Stimulated activated naive B cell treated with anti-CD40 and anti-IgM and Interleukin-4, amounts not matched to agents 10 μg/mL and 1 μg/mL and 100 μg/mL, for 72 hours (primary cell): ENCODE data around the gene ITPK1.
A peak's percentile ranks its signal among the peaks of the same experiment; 100 is the strongest.

Source experiments
- ATAC-seq, 2 donors: fragments of 150-1000 bp; cut with Tn5 transposase; replicated peaks; 2 replicates each; pipeline ENCODE4 v1.10.0; 2021; ENCODE audit warnings: moderate library complexity in 1 of 2
- DNase-seq: peaks from one replicate; pipeline ENCODE4 v3.0.0; 2021
- H3K27ac Mint-ChIP-seq: one replicate; pipeline ENCODE4 v1.8.0; 2022; ENCODE audit warnings: mild to moderate bottlenecking, mixed read lengths
- H3K27me3 Mint-ChIP-seq, 2 donors: one replicate each; pipeline ENCODE4 v1.8.0; 2022; ENCODE audit warnings: mixed read lengths in 2 of 2
- H3K36me3 Mint-ChIP-seq, 2 donors: one replicate each; pipeline ENCODE4 v1.8.0; 2022; ENCODE audit warnings: mixed read lengths in 2 of 2, mild to moderate bottlenecking in 1 of 2
- H3K4me1 Mint-ChIP-seq, 2 donors: one replicate each; pipeline ENCODE4 v1.8.0; 2022; ENCODE audit warnings: mixed read lengths in 2 of 2, mild to moderate bottlenecking in 1 of 2
- H3K4me3 Mint-ChIP-seq, 2 donors: one replicate each; pipeline ENCODE4 v1.8.0; 2022; ENCODE audit warnings: mild to moderate bottlenecking in 2 of 2, mixed read lengths in 2 of 2, moderate library complexity in 1 of 2
- H3K9me3 Mint-ChIP-seq, 2 donors: one replicate each; pipeline ENCODE4 v1.8.0; 2022; ENCODE audit warnings: mixed read lengths in 2 of 2, mild to moderate bottlenecking in 1 of 2

Gene ITPK1

GRCh38 chr14:93090826-93091555, 24.7 kb downstream of the ITPK1 start:
- Mint-ChIP-seq H3K27me3 (no peaks in the 10 kb centered on the region), H3K4me1 (peaks cover 24 to 59% of the 10 kb centered on the region in 2 donors), H3K27ac (no peak overlapping the region), H3K36me3 (peaks cover 12 to 22% of the 10 kb centered on the region in 2 donors), H3K9me3 (no peaks in the 10 kb centered on the region), H3K4me3 (no peak overlapping the region)
- no peak for DNase-seq
- no peak for ATAC-seq

GRCh38 chr14:93089521-93090269, 26.0 kb downstream of the ITPK1 start:
- Mint-ChIP-seq H3K9me3 (no peaks in the 10 kb centered on the region), H3K36me3 (peaks cover 9 to 17% of the 10 kb centered on the region in 2 donors), H3K27me3 (no peaks in the 10 kb centered on the region), H3K4me3 (no peak overlapping the region), H3K4me1 (peaks cover 24 to 63% of the 10 kb centered on the region in 2 donors), H3K27ac (no peak overlapping the region)
- DNase-seq = no peak
- no peak for ATAC-seq

GRCh38 chr14:93086441-93087055, 29.2 kb downstream of the ITPK1 start:
- peak; percentile 75 to 79 for ATAC-seq

GRCh38 chr14:93085911-93086310, 29.8 kb downstream of the ITPK1 start:
- H3K4me3 Mint-ChIP-seq = no peak overlapping the region
- no peak for DNase-seq
- H3K9me3 Mint-ChIP-seq = no peaks in the 10 kb centered on the region
- peaks cover 45 to 72% of the 10 kb centered on the region in 2 donors for H3K4me1 Mint-ChIP-seq
- ATAC-seq = no peak
- no peak overlapping the region for H3K27ac Mint-ChIP-seq
- peaks cover 13 to 34% of the 10 kb centered on the region in 2 donors for H3K36me3 Mint-ChIP-seq
- H3K27me3 Mint-ChIP-seq = no peaks in the 10 kb centered on the region

More at GRCh38 chr14:93086441-93087055, 29.2 kb downstream of the ITPK1 start:
- DNase-seq = no peak
- H3K4me3 Mint-ChIP-seq = peak overlapping the region in 1 of 2 donors; percentile 14
- H3K9me3 Mint-ChIP-seq = no peaks in the 10 kb centered on the region
- peak overlapping the region; percentile 42 for H3K27ac Mint-ChIP-seq
- no peaks in the 10 kb centered on the region for H3K27me3 Mint-ChIP-seq
- peaks cover 13 to 31% of the 10 kb centered on the region in 2 donors for H3K36me3 Mint-ChIP-seq
- peaks cover 42 to 74% of the 10 kb centered on the region in 2 donors for H3K4me1 Mint-ChIP-seq

- Mint-ChIP-seq H3K27ac (peak overlapping the region; percentile 62), H3K27me3 (no peaks in the 10 kb centered on the region), H3K4me1 (peaks cover 43 to 67% of the 10 kb centered on the region in 2 donors), H3K9me3 (no peaks in the 10 kb centered on the region), H3K4me3 (no peak overlapping the region), H3K36me3 (peaks cover 13 to 33% of the 10 kb centered on the region in 2 donors)
- no peak for DNase-seq
- no peak for ATAC-seq
Observed at GRCh38 chr14:93084866-93085857, 30.6 kb downstream of the ITPK1 start.

GRCh38 chr14:93084402-93084801, 31.3 kb downstream of the ITPK1 start:
- Mint-ChIP-seq H3K27ac (no peak overlapping the region), H3K4me1 (peaks cover 43 to 64% of the 10 kb centered on the region in 2 donors), H3K27me3 (no peaks in the 10 kb centered on the region), H3K36me3 (peaks cover 14 to 36% of the 10 kb centered on the region in 2 donors), H3K4me3 (no peak overlapping the region), H3K9me3 (no peaks in the 10 kb centered on the region)
- ATAC-seq = no peak
- DNase-seq = no peak

GRCh38 chr14:93083917-93084316, 31.8 kb downstream of the ITPK1 start:
- peak overlapping the region; percentile 47 for H3K27ac Mint-ChIP-seq
- peaks cover 14 to 41% of the 10 kb centered on the region in 2 donors for H3K36me3 Mint-ChIP-seq
- H3K9me3 Mint-ChIP-seq = no peaks in the 10 kb centered on the region
- peaks cover 46 to 65% of the 10 kb centered on the region in 2 donors for H3K4me1 Mint-ChIP-seq
- H3K27me3 Mint-ChIP-seq = no peaks in the 10 kb centered on the region
- DNase-seq (no peak), ATAC-seq (no peak)
- H3K4me3 Mint-ChIP-seq = no peak overlapping the region

GRCh38 chr14:93082576-93083001, 33.1 kb downstream of the ITPK1 start:
- no peak overlapping the region for H3K27ac Mint-ChIP-seq
- DNase-seq (no peak), ATAC-seq (no peak)
- no peaks in the 10 kb centered on the region for H3K27me3 Mint-ChIP-seq
- H3K36me3 Mint-ChIP-seq = peaks cover 14 to 40% of the 10 kb centered on the region in 2 donors
- no peak overlapping the region for H3K4me3 Mint-ChIP-seq
- H3K4me1 Mint-ChIP-seq = peaks cover 47 to 65% of the 10 kb centered on the region in 2 donors
- H3K9me3 Mint-ChIP-seq = no peaks in the 10 kb centered on the region

GRCh38 chr14:93081876-93082570, 33.7 kb downstream of the ITPK1 start:
- ATAC-seq (peak in 1 of 2 donors; percentile 22), DNase-seq (no peak)
- Mint-ChIP-seq H3K4me3 (no peak overlapping the region), H3K4me1 (peaks cover 46 to 63% of the 10 kb centered on the region in 2 donors), H3K27me3 (no peaks in the 10 kb centered on the region), H3K9me3 (no peaks in the 10 kb centered on the region), H3K36me3 (peaks cover 14 to 41% of the 10 kb centered on the region in 2 donors), H3K27ac (peak overlapping the region; percentile 57)

GRCh38 chr14:93079865-93080403, 35.8 kb downstream of the ITPK1 start:
- DNase-seq (no peak), ATAC-seq (no peak)
- peaks cover 18 to 43% of the 10 kb centered on the region in 2 donors for H3K36me3 Mint-ChIP-seq
- no peaks in the 10 kb centered on the region for H3K27me3 Mint-ChIP-seq
- H3K9me3 Mint-ChIP-seq = no peaks in the 10 kb centered on the region
- no peak overlapping the region for H3K4me3 Mint-ChIP-seq
- H3K4me1 Mint-ChIP-seq = peaks cover 48 to 65% of the 10 kb centered on the region in 2 donors
- no peak overlapping the region for H3K27ac Mint-ChIP-seq

- Mint-ChIP-seq H3K4me3 (no peak overlapping the region), H3K27me3 (no peaks in the 10 kb centered on the region), H3K27ac (no peak overlapping the region), H3K36me3 (peaks cover 18 to 38% of the 10 kb centered on the region in 2 donors), H3K4me1 (peaks cover 53 to 71% of the 10 kb centered on the region in 2 donors), H3K9me3 (no peaks in the 10 kb centered on the region)
- DNase-seq (no peak), ATAC-seq (no peak)
Observed at GRCh38 chr14:93079321-93079720, 36.4 kb downstream of the ITPK1 start.

- Mint-ChIP-seq H3K4me1 (peaks cover 55 to 75% of the 10 kb centered on the region in 2 donors), H3K9me3 (no peaks in the 10 kb centered on the region), H3K4me3 (no peak overlapping the region), H3K27ac (no peak overlapping the region), H3K36me3 (peaks cover 18 to 33% of the 10 kb centered on the region in 2 donors), H3K27me3 (no peaks in the 10 kb centered on the region)
- ATAC-seq = no peak
- DNase-seq = no peak
Observed at GRCh38 chr14:93078870-93079269, 36.9 kb downstream of the ITPK1 start.

- no peak overlapping the region for H3K4me3 Mint-ChIP-seq
- H3K36me3 Mint-ChIP-seq = peaks cover 14 to 24% of the 10 kb centered on the region in 2 donors
- no peak for ATAC-seq
- H3K9me3 Mint-ChIP-seq = no peaks in the 10 kb centered on the region
- no peaks in the 10 kb centered on the region for H3K27me3 Mint-ChIP-seq
- H3K4me1 Mint-ChIP-seq = peaks cover 54 to 69% of the 10 kb centered on the region in 2 donors
- no peak for DNase-seq
- peak overlapping the region; percentile 48 for H3K27ac Mint-ChIP-seq
Observed at GRCh38 chr14:93076755-93077154, 39.0 kb downstream of the ITPK1 start.
